HG03139 (cell line): ENCODE data around the gene RET.

Experiments used
- ATAC-seq: cut with Tn5 transposase; IDR thresholded peaks from one replicate; pipeline ENCODE4 v1.9.1; 2021; ENCODE audit not compliant: unreplicated experiment

The RET gene

DNA sequence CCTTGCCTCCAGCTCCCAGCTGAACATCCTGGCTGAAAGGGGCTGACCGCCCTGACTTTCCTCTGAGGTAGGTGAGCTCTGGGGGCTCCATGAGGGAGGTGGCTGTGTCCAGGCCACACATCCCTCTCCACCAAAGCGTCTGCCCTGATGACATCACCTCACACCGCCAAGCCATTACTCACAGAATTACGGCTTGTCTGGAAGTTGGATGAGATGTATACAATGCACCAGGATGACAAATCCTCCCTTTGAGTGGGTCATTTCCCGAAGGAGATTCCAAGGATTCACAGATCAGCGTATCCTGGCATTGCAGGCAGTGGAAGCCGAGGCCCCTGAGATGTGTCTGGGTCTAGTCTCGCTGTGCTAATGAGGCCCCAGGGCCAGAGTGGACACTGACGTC lies 15.1 kb upstream of the RET start:
- no peak for ATAC-seq

DNA sequence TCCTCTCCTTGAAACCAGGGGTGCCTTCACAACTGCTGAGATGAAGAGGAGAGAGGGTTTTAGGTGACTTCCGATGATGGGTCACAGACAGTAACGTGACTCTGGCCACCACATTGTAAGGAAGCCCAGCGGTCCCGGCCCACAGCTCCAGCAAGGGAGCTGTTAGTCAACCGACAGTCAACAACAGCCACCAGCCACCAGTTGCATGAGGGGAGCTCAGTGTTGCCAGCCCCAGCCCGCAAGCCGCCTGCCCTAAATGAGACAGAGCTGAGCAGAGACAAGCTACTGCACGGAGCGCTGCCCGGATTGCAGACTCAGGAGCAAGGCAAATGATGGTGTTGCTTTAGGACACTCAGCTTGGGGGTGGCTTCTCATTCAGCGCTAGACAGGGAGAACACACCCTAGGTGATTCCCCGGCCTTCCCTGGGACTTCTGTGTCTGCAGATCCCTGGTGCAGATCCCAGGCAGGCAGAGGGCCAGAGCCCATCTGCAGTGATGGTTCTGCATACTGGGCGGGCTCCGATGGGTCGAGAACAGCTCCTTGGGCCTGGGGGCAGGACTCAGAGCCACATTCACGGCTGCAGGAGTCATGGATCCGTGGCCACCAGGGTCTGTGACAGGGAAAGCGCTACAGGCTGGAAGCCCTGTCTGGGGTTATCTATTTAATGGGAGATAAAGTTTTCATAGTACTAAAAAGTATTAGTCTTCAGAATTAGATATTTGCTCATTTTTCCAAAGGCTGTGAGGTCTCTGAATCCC lies 14.3 kb upstream of the RET start:
- no peak for ATAC-seq

DNA sequence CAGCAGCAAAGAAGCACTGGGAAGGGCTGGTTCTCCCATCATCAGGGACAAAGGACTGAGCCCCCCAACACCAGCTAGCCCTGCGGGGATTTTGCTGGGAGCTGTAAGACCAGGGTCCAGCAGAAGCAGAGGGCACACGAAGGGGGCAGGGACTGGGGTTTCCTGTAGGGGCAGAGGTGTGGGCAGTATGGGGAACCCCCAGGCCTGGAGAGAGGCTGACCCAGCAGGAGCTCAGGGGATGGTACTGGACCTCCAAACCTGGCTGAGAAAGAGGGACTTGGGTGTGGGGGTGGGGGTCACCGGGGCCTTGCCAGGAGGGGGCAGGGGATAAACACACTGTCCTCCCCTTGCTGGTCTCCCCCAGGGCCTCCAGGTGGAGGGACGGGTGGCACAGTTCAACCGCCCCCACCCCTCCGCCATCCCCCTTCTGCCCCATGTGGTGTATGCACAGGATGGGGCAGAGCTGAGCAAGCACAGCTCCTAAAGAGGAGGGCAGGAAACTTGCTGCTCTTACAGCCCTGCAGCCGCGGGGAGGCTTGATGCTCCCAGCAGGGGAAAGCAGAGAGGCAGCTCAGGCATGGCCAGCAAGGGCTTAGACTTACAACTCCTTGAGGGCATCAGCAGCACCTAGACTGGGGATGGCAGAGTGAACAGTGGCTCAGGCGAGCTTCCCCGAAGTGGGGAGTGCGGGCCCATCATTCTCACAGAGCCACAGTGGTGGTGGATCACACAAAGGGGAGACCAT lies 12.4 kb upstream of the RET start:
- ATAC-seq: no peak

DNA sequence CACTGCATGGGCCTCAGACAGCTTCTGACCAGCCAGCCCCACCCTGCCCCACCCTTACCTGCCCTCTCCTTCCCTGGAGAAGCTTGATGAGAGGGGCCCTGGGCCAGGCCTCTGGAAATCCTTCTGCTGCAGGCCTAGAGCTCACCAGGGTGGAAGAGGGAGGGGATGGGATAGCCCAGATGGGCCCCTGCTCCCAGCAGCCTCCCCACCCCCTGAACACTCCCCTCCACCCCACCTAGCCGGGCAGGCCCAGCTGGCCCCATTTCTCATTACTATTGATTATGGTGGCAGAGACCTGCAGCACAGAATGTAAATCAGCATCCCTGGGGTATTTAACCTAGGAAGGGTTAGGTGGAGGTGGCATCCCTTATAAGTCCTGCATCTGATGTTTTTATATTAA lies 11.6 kb upstream of the RET start:
- ATAC-seq: no peak

DNA sequence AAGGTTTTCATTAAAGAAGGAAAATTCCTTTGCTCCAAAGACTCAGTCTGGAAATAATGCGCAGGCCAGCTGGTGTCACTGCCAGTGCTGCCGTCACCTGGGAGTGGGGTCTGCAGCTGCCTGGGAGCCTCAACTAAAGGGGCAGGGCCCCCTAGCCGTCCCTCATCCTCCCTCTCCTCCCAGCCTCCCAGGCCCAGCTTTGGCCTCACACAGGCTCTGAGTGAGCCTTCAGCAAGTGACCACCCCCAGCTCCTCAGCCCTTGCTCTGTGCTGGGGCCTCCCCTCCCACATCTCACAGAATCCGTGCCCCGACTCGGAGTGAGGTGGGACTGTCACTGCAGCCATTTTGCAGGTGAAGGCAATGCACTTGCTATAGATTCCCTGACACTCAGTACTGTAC lies 11.1 kb upstream of the RET start:
- ATAC-seq: no peak

DNA sequence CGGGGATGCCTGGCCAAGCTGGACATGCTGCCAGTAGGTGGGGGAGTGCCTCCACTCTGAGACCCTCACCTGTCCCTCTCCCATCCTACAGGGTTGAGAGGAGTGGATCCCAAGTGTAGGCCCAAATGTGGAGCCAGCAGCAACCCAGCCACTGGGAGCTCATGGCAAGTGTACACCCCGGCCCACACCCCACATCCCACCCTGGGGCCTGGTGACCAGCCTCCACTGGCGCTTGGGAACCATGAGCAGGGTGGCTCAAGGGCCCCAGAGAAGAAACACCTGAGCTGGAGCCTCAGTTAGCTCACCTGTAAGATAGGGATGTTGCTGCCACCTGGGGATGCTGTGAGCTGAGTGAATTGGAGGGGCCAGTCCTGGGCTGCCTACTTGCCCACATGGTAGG lies 10.4 kb upstream of the RET start:
- ATAC-seq: no peak

DNA sequence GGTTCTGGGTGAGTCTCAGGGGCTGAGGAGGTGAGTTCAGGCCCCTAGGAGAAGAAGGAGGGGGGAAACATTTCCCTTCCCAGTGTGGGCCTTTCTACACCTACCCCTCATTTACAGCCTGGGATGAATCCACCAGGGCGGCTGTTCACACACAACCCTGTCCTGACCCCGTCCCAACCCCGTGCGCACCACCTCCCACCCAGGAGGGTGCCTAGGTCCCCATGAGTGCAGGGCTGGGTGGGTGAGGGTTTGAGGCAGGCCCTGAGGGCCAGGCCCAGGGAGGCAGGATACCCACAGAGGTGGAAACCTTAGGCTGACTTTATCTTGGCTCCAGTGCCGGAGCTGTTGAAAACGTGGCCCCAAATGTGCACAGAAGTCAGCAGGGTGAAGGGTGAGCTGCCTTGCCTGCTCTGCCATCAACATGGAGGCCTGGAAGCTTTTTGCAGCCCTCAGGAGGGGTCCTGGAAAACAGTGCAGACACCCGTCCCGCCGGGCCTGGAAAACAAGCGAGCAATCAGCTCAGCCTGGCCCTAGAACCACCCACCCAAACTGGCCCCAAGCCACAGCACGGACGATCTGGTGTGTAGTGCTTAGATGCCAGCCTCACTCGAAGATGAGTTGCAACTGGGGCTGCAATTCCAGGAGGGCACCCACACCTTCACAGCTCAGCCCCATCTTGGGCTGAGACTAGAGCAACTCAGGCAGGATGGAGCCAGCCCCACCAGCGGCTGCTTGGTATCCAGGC lies 9.3 kb upstream of the RET start:
- no peak for ATAC-seq

DNA sequence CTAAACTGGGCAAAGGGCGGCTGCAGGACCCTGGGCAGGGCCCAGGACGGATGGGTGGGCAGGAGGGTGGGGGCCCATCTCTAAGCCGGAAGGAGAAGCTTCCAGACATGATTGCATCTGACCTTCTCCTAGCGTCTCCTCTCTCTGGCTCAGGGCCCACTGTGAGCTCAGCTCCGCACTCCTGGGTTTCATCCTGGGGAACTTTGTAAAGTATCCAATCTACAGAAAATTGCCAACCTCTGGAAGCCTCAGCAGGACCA lies 8.8 kb upstream of the RET start:
- no peak for ATAC-seq

DNA sequence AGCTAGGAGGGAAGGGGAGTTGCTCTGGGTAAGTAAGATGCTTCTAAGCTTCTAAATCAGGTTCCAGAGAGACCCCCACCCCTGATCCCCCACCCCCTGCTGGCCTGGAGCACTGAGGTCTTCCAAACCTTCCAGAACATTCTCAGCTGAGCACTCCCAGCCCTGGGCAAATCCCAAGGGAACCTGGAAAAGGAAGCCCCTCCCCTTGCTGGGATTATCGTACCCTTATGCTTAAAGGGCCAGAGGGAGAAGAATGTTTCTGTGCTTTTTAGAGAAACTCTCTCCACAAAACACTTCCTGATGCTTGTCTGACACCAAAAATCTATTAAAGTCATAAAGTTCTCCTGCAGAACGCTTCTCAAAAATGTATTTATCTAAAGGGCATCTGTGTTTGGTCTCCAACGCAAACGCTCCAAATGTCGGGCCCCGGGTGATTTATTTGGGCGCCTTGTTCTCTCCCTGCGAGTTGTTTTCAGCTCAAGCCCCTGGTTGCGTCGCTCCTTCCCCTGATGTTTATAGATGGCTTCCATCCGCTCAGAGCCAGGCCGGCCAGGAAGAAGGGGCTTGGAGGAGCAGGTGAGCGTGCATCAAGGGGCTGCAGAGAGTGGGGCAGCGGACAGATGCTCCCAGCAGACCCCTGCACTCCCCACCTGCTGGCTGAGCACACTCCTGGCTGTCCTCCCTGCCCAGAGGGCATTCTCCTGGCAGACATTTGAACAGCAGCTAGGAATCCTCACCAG lies 8.2 kb upstream of the RET start:
- no peak for ATAC-seq

DNA sequence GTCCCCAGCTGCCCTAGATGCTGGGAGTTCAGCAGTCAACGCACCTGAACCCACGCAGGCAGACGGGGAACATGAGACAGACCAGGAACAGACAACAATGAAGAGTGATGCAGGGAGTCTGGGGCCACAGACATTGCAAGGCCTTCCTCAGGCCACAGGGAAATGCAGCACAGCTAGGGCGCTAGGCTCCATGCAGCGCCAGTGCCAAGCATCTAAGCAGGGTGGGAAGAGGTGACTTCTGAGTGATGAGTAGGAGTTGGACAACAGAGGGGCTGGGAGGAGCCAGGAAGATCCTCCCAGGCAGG lies 7.7 kb upstream of the RET start:
- no peak for ATAC-seq

DNA sequence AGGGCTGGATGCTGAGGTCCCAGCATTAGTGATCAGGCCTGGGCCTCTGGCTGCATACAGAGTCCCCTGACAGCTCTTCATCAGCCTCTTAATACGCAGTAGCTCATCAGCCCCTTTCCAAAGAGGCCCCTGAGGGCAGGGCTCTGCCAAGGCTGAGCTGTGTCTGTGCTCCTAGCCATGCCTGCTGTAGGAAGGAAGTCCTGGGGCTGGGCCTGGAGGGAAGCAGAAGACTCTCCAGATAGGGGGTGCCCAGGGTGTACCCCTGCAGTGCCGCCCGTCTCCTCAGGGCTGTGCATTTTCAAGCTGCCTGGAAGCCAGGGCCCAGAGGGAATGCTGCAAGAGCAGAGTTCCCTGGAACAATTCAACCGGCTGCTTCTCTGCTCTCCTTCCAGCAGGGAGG lies 7.3 kb upstream of the RET start:
- ATAC-seq: no peak

DNA sequence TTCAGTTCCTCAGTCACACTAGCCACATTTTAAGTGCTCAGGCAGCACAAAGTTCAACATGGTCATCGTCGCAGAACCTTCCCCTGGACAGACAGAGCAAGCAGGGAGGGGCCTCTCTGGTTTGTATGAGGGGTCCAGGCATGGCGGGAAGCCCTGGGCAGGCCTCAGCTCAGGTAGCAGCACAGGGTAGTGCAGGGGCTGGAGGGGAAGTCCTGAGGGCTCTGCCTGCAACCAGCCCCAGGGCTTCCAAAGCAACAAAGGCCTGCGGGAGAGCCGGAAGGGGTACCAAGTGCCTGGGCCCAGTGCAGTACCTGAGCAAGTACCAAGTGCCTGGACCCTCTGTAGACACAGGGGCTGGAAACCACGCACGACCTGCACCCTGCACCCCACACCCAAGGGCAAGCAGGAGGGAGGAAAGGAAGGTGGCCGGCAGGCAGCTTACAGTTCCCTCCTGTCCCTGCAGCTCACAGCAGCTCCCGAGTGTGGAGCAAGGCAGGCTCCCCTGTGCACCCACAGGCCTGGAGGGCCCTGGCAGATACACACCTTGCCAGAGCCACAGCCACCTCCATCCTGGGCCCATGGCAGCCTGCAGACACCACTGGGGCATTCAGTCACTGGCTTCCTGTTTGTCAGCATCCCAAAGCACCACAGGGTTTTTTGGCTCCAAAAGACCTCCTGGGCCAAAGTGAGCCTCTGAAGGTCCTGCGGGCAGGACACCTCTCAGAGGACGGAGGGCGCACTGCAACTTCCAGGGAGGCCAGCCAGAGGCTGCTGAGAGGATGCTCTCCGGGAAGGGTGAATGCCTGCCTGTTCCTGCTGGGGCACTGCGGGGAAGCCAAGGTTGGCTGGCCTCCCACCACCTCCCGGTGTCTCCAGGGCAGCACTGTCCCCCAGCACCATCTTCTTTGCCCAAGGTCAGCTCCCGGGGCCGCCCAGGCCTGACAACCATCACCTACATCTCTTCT lies 6.5 kb upstream of the RET start:
- no peak for ATAC-seq

DNA sequence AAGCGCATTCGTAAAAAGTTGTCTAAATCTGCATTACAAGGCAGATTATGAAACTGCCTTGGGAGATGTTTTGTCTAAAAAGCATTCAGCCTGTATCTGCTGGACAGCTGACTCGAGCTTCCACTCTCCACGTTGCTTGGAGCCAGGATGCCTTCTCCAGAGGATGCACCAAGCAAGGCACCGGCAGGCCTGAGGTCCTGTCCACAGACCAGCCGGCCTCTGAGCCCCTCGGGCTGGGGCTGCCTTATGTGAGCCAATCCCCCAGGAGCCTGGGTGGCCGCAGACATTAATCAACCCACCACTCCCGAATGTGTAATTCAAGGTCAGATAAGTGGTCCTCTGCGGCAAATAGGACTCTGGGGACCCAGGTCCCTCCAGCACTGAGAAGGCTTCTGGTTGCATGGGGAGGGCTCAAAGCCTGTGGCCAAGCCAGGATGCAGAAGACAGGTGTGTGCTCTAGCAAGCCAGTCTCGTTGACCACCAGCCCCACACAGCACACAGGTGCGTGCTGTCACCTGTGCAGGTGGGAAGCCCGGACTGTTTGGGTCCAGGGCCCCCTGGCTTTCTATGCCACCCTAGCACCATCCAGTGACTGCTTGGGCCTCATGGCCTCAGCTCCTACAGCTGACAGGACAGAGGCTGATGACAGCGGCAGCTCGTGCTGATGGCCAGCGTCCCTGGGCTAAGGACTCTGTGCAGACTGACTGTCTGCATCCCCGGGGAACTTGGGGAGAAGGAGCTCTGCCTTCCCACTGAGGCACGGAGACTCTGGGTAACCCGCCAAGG lies 4.8 kb upstream of the RET start:
- no peak for ATAC-seq

DNA sequence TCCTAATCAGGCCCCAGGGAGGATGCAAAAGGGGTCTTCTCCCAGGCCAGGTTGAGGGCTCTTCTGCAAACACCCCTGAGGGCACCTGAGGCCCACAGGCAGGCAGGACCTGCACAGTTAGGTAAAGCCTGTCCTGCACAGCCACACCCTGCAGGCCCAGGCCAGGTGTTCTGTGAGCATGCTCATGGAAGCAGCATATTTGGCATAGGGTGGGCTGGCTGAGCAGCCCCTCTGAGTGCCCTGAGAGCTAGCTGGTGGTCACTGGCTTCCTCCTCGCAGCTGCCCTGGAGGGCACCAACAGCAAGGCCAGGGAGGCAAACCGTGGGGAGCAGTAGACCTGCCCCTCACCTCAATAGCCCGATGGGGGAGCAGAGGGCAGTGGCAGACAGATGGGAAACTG lies 3.7 kb upstream of the RET start:
- ATAC-seq: no peak

DNA sequence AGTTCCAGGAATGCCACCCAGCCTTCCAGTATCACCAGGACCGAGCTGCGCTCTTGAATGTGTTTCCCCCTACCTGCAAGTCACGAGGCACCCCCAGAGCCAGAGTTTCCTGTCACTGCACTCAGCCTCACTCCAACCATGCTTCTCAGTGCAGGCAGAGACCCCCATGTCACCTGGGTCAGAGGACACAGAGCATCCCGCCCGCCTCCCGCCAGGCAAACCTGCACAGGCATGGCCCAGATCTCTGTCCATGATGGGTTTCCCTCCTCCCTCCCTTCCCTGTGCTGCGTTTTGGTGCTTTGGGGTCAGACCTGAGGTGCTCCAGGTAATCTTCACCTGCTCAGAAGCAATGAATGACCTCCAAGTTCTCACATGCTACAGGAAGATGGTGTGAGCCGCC lies 3.1 kb upstream of the RET start:
- no peak for ATAC-seq

DNA sequence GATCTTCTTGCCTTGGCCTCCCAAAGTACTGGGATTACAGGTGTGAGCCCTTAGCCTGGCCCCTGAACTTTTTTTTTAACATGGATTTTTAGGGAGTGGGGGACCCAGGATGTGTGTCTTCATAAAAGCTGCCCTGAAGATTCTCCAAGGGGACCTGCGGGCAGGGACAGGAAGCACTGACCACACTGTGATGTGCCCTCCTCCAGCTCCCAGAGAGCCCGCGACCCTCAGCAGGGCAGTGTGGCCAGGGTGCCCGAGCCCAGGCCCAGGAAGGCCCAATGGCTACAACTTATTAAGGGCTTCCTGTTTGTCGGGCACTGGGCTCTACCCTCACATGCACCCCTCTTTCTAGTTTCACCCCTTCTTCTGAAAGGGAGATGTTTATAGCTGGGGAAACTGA lies 2.5 kb upstream of the RET start:
- ATAC-seq: no peak

DNA sequence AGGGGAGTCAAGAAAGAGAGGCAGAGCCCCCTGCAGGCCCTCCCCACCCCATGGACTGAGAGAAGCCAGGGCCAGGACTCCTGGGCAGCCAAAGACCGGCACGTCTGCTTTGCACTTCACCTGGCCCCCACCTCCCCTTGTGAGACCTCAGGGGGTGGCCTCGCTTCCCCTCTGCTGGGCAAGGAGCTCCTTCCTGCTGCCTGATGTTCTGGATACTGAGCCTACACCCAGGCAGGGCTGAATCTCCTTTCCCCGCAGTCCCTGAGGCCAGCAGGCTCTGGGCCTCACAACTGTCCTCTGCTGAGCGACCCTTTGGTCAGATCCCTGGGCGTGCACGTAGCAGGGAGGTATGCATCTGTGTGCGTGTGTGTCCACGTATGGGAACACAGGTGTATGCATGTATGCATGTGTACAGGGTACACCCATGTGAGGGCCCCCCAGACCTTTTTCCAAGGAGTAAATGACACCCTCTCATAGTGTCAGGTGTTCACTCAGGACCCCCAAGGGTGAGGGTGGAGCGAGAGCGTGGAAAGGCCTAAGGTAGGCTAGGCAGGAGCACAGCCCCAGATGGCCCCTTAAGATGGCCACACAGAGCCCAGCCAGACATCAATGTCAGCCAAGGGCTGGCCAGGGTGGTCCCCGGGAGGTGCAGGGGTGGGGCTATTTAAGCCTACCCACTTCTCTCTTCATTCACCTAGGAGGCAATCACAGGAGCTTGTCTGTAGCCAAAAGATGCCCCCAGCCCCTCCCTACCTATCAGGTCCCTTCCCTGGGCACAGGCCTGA lies 1.9 kb upstream of the RET start:
- ATAC-seq: no peak

DNA sequence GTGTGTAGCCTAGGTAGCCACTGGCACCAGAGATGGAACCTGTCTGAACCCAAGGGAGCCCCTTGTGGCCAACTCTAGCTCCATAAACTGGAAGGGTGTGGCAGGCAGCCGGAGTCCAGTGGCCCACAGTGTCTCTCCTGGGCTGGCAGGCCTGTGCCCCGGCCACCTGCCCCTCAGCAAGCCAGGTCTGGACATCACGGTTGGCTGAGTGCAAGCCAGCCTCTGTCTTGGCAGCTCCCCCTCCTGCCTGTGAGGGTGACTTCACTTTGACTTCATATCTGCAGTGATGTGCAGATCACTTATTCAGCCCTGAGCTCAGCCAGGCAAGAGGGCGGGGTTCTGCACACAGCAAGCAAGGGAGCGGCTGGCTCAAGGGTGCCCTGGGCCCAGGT lies 1.3 kb upstream of the RET start:
- ATAC-seq: no peak

DNA sequence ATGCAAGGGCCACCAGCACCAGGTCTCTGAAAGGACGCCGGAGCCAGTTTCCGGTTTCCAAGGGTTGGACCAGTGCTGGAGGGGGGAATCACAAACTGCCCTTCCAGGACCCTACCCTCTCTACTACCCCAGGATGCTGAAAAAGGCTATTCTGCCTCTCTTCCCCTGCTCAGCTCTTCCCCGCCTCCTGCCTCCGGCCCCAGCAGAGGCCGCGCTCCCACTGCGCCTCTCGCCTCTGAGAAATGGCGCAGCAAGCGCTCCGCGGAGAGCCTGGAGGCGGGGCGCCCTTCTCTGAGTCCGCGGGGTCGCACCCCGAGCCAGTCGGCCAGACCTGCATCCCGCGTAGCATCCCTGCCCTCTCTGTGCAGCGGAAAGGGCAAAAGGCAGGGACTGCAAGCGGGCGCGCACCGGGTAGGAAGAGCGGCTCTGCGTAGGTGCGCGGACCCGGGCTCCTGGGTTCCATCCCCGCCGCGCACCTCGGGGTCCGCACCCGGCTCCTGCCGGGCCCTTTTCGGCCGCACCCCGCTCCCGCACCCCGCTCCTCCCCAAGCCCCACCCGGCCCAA lies 476 bp upstream of the RET start:
- ATAC-seq: no peak
